ENCODE results near the gene HS6ST1. TPM values are rescaled to one million over a fixed set of nuclear protein-coding genes. Genes with fewer than 3 reads are reported as not detected.

HS6ST1 gene
- total and polyA plus RNA-seq, 2 donors (not counting 1 experiment from before 2014, with no cell fraction given): 7.8 to 22.7 TPM

DNA sequence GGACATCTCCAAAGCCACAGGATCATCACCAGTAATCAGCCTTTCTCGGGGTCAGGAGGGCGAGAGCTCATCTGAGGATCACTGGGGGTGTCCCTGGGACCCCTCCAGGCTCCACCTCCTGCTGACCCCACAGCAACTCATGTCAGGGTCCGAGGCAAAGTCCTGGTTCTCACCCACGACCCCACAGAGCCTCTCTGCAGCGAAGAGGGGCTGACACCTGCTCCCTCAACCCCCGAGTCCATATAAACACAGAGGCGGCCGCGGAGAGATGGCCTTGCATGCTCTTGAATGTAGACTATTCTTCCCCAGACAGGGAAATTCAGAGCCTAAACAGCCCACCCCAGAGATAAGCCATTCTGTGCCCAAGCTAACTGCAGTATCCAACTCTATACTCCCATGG is 29.9 kb downstream of the HS6ST1 start:
- intact Hi-C loops (cut with micrococcal nuclease): no loop called here
- CTCF ChIA-PET: no interaction called here

More for the DNA sequence above, 29.9 kb downstream of the HS6ST1 start:
- no peak overlapping the region for H3K4me3 Mint-ChIP-seq
- DNase-seq: no peak
- H3K4me2 ChIP-seq (replicated peaks; ENCODE audit: low read depth, low read length, poor library complexity, severe bottlenecking): no peak overlapping the region
- no peak overlapping the region for H3K4me3 ChIP-seq (ENCODE audit: control extremely low read depth in 1 of 5, extremely low read depth in 1 of 5, insufficient read depth in 1 of 5, low read depth in 2 of 5, low read length in 4 of 5)
- no peaks in the 10 kb centered on the region for H3K9me3 Mint-ChIP-seq (ENCODE audit: insufficient read depth)
- no peak overlapping the region for H3K27ac Mint-ChIP-seq
- no peak for ATAC-seq (ENCODE audit: low read depth)
- H3K79me2 ChIP-seq (ENCODE audit: control insufficient read depth, insufficient read depth, low read length): peaks cover 20% of the 10 kb centered on the region
- H3K4me1 ChIP-seq (ENCODE audit: control insufficient read depth in 2 of 2, insufficient read depth in 2 of 2, low read length in 2 of 2): peaks cover 4 to 10% of the 10 kb centered on the region in 2 donors
- TF ChIP-seq, protein P1, sequence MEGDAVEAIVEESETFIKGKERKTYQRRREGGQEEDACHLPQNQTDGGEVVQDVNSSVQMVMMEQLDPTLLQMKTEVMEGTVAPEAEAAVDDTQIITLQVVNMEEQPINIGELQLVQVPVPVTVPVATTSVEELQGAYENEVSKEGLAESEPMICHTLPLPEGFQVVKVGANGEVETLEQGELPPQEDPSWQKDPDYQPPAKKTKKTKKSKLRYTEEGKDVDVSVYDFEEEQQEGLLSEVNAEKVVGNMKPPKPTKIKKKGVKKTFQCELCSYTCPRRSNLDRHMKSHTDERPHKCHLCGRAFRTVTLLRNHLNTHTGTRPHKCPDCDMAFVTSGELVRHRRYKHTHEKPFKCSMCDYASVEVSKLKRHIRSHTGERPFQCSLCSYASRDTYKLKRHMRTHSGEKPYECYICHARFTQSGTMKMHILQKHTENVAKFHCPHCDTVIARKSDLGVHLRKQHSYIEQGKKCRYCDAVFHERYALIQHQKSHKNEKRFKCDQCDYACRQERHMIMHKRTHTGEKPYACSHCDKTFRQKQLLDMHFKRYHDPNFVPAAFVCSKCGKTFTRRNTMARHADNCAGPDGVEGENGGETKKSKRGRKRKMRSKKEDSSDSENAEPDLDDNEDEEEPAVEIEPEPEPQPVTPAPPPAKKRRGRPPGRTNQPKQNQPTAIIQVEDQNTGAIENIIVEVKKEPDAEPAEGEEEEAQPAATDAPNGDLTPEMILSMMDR (IDR thresholded peaks at IDR 0.05): no peak
- no peak for TF ChIP-seq EZH2 (IDR thresholded peaks at IDR 0.05; ENCODE audit: borderline replicate concordance, insufficient read depth, low read depth, low read length, poor library complexity, severe bottlenecking)
- peaks cover 0 to 2% (median 0%) of the 10 kb centered on the region in 3 donors for H3K9me3 ChIP-seq (ENCODE audit: control extremely low read depth in 1 of 3, control insufficient read depth in 2 of 3, insufficient read depth in 1 of 3, low read length in 2 of 3)
- H3K27me3 ChIP-seq (replicated peaks in 1 of 4; ENCODE audit: control extremely low read depth in 1 of 4, control insufficient read depth in 3 of 4, insufficient read depth in 4 of 4, low read length in 3 of 4): no peaks in the 10 kb centered on the region
- no peak overlapping the region for H3K9ac ChIP-seq (ENCODE audit: low read length)
- peaks cover 27% of the 10 kb centered on the region for H3K4me1 Mint-ChIP-seq
- H2AFZ ChIP-seq (ENCODE audit: insufficient read depth, low read depth, low read length, poor library complexity, severe bottlenecking): no peak overlapping the region
- no peaks in the 10 kb centered on the region for H3K27me3 Mint-ChIP-seq
- POLR2A ChIA-PET: no interaction called here
- WGBS (ENCODE audit: insufficient coverage): 96% methylated on average over 7 of the region's 9 CpGs
- H3K36me3 ChIP-seq (replicated peaks in 1 of 2; ENCODE audit: control extremely low read depth in 1 of 2, control insufficient read depth in 1 of 2, extremely low read depth in 1 of 2, insufficient read depth in 2 of 2, low read length in 1 of 2): peaks cover 0 to 3% of the 10 kb centered on the region in 2 experiments
- H4K20me1 ChIP-seq (ENCODE audit: control insufficient read depth, insufficient read depth, low read length, poor library complexity, severe bottlenecking): peaks cover 86% of the 10 kb centered on the region
- no peak overlapping the region for H3K27ac ChIP-seq (ENCODE audit: low read length in 2 of 2)

All from B cell (primary cell).